ENCODE results near the gene HMGN1.

DNA sequence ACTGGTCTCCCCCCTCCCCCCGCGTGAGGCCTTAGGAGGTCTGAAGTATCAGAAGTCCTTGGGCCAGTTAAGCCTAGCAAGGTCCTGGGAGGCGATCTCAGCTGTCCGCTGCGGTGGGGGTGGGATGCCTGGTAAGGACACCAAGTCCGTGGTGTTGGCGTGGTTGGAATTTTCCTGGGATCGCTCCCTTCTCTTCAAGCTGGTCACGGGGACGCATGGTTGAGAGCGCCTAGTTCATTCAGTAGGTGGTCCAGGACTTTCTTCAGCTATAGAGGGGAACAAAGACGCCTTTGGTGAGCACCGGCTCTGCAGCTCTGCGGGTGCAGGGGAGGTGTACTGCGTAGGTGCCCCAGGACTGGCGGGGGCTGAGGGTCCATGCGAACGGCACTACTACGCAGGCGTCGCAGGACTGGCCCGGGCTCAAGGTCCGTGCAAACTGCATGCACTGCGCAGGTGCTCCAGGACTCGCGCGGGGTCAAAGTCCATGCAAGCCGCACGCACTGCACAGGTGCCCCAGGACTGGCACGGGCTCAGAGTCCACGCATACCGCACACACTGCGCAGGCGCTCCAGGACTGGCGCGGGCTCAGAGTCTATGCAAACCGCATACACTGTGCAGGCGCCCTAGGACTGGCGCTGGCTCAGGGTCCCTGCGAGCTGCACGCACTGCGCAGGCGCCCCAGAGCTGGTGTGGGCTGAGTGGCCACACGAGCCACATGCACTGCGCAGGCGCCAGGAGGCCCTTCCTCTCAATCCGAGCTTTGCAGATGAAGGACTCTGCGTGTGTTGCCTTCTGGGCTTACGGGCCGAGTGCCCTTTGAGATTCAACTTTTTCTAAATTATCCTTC lies 36.6 kb upstream of the HMGN1 start:
- TF ChIP-seq CTCF (conservative IDR thresholded peaks at IDR 0.05; ENCODE audit: low read length) (no peak), EZH2phosphoT487 (IDR thresholded peaks at IDR 0.05; ENCODE audit: borderline replicate concordance) (no peak)

All from Loucy (cell line).